HG02981 (cell line): ENCODE results near the gene GSTT4.
"Not testable (repeated sequence)": the region's sequence is repeated elsewhere in the genome, so short reads cannot be mapped to it uniquely, and the experiment has no call there.

Source experiments
- ATAC-seq: cut with Tn5 transposase; IDR thresholded peaks from one replicate; pipeline ENCODE4 v1.9.1; 2021; ENCODE audit warnings: mild to moderate bottlenecking, moderate library complexity; ENCODE audit not compliant: unreplicated experiment

Gene GSTT4

GRCh38 chr22:24026056-24026455 is 20.8 kb upstream of the GSTT4 start:
- no peak for ATAC-seq

GRCh38 chr22:24025475-24025874 is 20.2 kb upstream of the GSTT4 start:
- no peak for ATAC-seq

- ATAC-seq, result no peak
Observed at GRCh38 chr22:24024354-24024753, 19.1 kb upstream of the GSTT4 start.

DNA sequence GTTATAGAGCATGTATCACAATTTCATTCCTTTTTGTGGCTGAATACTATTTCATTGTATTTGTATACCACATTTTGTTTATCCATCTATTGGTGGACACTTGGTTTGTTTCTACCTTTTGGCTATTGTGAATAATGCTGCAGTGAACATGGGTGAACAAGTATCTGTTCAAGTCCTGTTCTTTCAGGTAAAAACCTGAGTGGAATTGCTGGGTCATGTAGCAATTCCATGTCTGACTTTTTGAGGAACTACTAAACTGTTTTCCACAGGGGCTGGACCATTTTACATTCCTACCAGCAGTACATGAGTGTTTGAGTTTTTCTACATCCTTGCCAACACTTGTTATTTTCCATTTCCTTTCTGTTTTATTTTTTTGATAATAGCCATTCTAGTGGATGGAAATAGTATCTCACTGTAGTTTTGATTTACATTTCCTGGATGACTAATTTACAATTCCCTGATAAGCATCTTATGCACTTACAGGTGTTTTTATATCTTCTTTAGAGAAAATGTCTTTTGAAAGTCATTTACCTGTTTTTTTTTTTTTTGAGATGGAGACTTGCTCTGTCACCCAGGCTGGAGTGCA is 18.0 kb upstream of the GSTT4 start:
- no peak for ATAC-seq

DNA sequence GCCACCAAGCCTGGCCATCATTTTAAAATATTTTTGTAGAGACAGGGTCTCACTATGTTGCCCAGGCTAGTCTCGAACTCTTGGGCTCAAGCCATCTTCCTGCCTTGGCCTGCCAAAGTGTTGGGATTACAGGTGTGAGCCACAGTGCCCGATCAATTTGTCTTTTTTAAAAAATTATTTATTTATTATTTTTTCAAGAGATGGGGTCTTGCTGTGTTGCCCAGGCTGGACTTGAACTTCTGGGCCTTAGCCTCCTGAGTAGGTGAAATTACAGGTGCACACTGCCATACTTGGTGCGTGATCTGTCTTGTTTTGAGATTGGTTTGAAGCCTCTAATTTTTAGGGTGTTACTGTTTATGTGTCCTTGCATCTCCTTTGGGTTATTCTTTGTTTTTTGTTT is 16.1 kb upstream of the GSTT4 start:
- no peak for ATAC-seq

DNA sequence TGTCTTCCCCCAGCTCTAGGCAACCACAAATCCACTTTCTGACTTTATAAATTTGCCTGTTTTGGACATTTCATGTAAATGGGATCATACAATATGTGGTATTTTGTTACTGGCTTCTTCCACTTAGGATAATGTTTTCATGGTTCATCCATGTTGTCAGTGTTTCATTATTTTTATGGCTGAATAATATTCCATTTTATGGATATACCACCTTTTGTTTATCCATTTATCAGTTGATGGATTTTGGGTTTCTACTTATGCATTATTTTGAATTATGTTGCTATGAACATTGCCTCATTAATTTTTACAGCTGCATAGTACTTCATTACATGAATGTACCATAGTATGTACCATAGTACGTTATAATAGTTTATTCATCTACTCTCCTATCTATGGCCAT is 10.9 kb upstream of the GSTT4 start:
- no peak for ATAC-seq

- no peak for ATAC-seq
Observed at GRCh38 chr22:24011735-24012068, 6.4 kb upstream of the GSTT4 start.

- ATAC-seq, result no peak
Observed at GRCh38 chr22:24010018-24010391, 4.8 kb upstream of the GSTT4 start.

DNA sequence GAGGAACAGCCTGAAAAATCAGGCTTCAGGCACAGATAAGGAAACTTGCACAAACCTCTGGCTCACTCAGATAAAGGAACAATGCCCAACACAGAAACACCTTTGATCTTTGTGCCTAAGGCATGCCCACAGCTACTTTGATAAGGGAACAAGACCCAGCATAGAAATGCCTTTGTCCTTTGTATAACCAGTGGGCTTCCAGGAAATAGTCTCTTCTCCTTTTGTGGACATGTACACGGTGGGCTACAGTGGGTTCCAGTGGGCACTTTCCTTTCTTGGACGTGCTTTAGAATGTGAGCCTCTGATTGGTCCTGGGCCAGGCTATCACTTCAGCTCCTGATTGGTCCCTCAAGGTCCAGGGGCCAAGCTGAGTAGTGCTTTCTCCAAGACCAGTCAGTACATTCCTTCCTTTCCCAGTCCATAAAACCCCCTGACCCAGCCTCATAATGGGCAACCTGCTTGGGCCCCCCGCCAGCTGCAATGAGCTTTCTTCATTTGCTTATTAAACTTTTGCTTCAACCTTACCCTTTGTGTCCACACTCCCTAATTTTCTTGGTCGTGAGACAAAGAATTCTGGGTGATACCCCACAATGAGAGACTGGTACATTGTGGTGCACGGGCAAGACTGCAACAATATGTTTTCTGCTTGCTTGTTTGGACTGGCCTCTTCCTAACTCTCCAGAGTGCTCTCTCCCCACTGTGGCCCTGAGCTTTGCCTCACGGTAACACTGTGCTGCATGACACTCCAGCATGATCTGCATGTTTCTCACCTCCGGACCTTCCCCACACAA is 4.2 kb upstream of the GSTT4 start:
- ATAC-seq, result no peak

DNA sequence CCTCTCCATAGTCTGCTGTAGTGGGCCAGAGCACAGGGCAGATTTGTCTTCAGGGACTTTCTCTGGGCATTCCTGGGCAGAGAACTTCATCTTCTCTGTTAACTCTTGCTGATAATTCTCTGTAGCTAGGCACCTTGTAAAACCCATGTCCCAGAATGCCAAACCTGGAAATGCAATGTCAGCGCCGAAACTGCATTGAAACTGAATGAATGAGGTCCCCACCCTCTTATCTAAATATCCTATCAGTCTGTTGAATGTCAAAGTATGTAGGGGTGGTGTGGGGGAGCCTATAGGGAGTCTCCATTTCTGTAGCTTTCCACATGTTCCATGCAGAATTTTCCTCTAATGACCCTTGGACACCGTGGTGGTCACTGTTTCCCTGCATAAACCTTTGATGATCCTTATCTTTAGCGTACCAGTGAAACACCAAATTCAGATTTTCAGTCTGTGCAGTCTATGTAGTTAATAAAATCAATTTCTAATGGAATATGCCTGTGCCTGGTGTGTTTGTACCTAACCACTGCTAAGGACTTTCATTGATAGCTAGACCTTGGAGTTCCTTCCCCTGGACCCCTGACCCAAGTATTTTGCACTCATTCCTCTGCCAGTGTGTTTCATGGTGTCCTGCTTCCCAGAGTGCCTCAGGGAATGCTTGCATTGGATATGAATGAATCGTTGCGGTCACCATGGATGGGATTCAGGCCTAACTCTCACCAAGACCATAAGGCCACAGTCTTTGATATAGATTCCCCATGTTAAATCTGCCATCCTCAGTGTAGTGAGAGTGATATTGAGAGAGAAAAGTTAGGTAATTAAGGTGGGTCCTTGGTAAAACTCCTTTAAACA is 3.4 kb upstream of the GSTT4 start:
- ATAC-seq, result no peak

- no peak for ATAC-seq
Observed at GRCh38 chr22:24008022-24008283, 2.7 kb upstream of the GSTT4 start.

DNA sequence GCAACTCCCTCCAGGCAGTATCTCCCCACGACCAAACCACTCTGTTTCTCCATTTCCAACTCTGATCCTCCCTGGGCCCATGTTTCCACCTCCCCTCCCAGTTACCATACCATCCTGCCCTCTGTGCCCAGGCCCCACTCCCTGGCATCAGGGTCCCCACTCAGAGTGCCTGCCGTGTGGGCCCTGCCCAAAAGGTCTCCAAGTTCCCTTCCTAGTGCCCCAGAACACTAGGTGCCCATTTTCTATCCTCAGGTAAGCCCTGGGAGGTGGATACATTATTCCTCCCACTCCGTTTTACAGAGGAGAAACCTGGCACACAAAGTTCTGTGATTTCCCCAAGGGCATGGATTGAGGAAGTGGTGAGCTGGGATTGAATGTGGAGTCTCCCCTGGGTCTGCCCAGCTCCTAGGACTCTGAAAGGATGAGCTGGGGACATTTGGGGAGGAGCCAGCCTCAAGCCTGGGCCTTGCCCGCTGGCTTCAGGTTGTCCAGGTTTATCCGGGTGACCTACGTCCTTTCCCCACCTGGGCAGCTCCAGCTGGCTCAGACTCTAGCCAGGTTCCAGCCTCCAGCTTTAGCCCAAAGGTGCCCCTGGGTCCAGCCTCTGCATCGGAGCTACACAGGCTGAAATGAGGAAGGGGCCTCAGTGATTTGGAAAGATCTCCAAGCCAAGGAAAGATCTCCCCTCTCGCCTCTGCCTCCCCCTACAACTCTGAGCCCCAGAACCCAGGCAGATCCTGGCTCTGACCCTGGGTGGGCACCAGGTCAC is 2.2 kb upstream of the GSTT4 start:
- ATAC-seq, result no peak

- no peak for ATAC-seq
Observed at GRCh38 chr22:24006914-24007214, 1.6 kb upstream of the GSTT4 start.

DNA sequence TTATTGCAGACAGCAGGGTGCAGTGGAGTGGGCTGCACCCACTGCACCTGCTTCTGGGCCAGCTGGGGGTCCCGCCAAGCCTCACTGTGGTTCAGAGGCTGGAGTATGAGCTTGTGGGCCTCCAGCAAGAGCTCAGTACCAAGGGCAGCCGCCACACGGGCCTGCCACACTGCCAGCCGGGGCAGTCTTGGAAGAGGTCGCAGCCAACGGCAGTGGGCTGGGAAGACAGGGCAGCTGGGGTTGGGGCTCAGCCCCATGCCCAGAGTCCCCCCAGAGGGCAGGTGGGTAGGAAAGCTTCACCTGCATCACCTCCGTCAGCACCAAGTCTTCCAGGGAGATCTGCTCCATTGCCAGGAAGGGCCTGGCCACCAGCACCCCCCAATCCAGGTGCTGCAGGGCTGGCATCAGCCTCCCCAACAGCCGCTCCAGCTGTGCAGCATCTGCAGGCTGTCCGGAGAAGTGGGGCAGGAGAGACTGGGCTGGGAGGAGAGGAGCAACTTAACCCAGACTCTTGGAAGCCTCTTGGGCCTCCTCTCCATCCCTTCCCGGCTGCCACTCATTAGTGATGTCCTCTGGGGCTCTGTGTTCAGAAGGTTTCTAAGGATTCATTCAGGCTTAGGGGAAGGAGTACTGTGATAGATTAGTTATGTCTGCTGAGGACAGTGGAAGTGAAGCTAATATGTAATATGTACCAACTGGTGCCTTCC is 1.1 kb upstream of the GSTT4 start:
- ATAC-seq, result no peak

DNA sequence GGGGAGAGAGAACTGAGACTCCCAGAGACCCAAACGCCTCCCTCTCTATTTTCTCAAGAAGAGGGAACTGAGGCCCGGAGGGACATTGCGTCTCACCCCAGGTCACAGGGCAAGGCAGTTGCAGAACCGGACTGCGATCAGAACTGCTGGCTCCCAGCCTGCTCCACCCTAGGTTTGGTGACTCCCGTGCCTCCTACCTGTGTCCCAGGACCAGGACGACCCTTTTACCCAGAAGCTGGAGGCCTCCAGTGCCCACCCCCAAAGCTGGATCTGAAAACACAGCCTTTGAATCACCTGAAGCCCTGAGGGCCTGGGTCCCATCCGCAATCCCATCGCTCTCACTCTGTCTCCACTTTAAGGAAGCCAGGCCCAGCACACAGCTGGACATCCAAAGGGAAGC is 1.4 kb downstream of the GSTT4 start:
- ATAC-seq, result no peak

DNA sequence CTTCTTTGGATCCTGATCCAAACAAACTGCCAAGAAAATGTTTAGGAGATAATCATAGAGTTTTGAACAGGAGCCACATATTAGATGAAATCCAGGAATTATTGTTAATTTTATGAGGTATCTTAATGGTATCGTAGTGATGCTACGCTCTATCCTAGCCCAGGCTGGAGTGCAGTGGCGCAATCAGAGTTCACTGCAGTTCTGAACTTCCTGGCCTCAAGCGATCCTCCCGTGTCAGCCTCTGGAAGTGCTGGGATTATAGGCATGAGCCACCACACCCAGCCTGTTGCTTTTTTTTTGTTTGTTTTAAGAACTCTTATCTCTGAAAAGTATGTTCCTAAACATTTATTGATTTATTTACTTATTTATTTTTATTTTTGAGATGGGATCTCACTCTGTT is 2.4 kb downstream of the GSTT4 start:
- no peak for ATAC-seq

- no peak for ATAC-seq
Observed at GRCh38 chr22:24002272-24002671, 3.0 kb downstream of the GSTT4 start.

DNA sequence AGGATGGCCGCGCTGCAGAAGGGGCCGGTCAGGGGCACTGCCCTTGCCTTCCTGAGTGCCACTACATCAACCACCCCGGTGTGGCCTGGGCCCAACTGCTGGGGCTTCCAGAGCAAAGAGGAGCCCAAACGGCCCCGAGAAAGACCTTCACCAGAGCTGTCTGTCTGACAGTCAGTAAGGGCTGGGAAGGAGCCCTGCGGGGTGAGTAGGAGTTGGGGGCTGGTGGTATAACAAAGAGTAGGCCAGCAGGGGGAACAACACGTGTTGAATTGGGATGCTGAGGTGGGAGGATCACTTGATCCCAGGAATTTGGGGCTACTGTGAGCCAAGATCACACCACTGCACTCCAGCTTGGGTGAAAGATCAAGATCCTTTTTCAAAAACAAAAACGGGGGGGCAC is 3.9 kb downstream of the GSTT4 start:
- no peak for ATAC-seq

DNA sequence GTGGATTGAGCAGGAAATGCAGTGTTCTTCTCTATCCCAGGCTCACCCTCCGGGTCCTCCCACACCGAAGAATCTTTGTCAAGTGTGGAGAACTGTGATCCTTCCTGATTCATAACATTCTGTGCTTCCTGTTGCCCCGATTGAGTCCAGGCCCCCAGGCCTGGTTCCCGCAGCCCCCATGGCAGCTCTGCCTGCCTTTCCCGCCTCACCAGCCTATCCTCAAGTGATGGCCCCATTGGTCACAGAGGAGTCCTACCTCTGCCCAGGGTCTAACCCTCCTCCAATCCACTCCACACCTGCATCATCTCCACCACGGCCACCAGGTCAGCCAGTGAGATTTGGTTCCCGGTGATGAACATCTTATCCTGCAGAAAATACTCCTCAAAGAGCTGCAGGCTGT is 5.5 kb downstream of the GSTT4 start:
- not testable (repeated sequence) for ATAC-seq

- ATAC-seq, result no peak
Observed at GRCh38 chr22:23997092-23997491, 8.2 kb downstream of the GSTT4 start.

DNA sequence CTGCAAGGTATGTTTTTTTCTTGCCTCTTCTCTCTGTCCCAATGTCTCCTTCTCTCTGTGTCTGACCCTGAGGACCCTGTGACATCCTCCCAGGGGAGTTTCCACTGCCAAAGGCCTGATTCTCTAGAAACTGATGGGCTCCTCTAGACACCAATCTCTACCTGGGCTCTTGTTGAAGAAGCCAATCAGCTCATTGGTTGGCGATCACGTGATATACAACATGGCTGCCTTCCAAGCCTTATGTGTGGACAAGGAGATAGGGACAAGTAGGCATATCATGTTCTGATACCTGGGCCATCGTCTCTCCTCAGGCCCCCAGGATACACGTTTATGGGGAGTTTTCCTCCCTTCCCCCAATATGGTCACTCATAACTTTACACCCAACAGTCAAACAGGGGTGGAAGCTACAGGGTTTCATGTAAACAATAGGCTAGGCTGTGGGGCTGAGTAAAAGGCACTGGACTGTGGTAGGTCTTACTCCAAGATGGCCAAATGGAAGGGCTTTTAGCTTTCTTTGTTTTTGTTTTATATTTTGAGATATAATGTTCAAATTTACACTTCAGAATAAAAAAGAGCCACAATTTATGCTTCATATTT is 11.6 kb downstream of the GSTT4 start:
- ATAC-seq, result not testable (repeated sequence)
